GM19025 (cell line): ENCODE data around the gene ZNF443.
"Not testable (repeated sequence)": the region's sequence is repeated elsewhere in the genome, so short reads cannot be mapped to it uniquely, and the experiment has no call there.

Source experiments
- ATAC-seq: cut with Tn5 transposase; IDR thresholded peaks from one replicate; pipeline ENCODE4 v1.9.1; 2021; ENCODE audit warnings: mild to moderate bottlenecking, low read depth, moderate library complexity; ENCODE audit not compliant: unreplicated experiment

The ZNF443 gene

GRCh38 chr19:12440541-12441316, at the start of gene ZNF443:
Gene ZNF443, minus strand, starts transcription at chr19:12441021. Its CDS starts 107 bp downstream, at chr19:12440914.
- peak; percentile 96 for ATAC-seq

GRCh38 chr19:12486265-12486783, 45.5 kb upstream of the ZNF443 start:
- not testable (repeated sequence) for ATAC-seq

- ATAC-seq = no peak
Observed at GRCh38 chr19:12485571-12485970, 44.8 kb upstream of the ZNF443 start.

GRCh38 chr19:12485052-12485416, 44.2 kb upstream of the ZNF443 start:
- peak; percentile 15 for ATAC-seq

DNA sequence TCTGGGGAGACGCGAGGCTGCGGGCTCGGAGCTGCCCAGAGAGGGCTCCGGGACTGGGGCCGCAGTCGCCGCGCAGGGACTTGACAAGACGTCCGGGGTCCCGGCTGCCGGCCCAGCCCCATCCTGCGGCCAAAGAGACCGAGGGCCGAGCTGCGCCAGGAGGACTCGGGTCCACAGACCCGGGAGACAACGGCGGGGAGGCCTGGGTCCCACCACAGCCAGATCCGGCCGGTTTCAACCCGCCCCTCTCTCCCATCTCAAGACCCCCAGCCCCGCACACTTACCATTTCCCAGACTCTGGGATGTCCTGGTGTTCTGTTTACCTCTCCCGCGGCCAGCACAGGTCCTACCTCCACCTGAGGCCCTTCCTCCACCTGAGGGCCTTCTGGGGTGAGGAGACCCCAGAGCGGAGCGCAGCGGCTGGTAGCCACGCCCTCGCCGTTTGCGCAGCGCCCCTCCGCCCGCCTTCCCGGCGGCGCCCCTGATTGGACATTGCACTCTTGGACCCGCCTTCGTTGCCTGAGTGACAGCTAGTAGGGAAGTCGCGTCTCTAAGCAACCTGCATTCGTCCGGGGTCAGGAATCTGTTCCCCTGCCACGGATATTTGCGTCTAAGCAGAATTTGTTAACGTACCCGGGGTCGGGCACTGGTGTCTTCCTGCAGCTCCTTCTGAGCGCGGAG, 43.7 kb upstream of the ZNF443 start, which contains the start of gene ZNF709:
TSS of gene ZNF709 (minus strand) at position 446 of the 681 bp plus-strand sequence. CDS start at position 287, 159 bp downstream.
- ATAC-seq = peak; percentile 98

DNA sequence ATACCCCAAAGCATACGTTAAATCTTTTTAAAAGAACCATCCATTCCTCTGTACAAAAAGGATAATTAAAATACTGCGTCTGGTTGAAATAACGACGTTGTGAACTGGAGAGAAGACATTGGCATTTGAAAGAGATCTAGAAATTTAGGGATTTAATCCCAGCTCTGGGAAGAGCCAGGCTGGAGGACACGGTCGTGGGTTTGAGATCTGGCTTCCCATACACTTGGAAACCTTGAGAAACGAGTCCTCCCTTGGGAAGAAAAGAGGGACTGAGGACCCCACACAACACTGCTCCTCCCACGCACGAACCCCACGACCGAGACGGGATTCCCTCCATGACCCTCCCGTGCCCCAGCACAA, 43.2 kb upstream of the ZNF443 start:
- no peak for ATAC-seq

DNA sequence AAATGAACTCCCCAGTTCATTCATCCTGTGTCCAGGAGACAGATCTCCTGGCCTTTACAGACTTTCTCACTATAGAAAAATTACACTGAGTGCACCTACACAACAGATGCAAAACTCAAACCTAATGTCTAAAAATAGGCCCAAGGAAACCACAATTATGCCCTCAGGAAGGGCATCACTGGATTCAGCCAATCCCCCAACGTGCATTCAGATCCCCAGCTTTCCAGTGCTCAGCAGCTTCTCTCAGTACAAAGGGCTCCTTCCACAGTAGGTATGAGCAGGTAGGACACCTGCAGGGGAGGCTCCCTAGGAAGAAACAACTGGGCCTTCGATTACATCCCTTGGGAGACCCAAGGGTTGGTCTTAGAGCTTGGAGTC, 41.7 kb upstream of the ZNF443 start:
- ATAC-seq = no peak

GRCh38 chr19:12481781-12482508, 41.1 kb upstream of the ZNF443 start:
- ATAC-seq = no peak

- no peak for ATAC-seq
Observed at GRCh38 chr19:12478234-12478941, 37.6 kb upstream of the ZNF443 start.

DNA sequence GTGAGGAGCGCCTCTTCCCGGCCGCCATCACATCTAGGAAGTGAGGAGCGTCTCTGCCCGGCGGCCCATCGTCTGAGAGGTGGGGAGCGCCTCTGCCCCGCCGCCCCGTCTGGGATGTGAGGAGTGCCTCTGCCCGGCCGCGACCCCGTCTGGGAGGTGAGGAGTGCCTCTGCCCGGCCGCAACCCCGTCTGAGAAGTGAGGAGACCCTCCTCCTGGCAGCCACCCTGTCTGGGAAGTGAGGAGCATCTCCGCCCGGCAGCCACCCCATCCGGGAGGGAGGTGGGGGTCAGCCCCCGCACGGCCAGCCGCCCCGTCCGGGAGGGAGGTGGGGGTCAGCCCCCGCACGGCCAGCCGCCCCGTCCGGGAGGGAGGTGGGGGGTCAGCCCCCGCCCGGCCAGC, 26.8 kb upstream of the ZNF443 start:
- not testable (repeated sequence) for ATAC-seq

DNA sequence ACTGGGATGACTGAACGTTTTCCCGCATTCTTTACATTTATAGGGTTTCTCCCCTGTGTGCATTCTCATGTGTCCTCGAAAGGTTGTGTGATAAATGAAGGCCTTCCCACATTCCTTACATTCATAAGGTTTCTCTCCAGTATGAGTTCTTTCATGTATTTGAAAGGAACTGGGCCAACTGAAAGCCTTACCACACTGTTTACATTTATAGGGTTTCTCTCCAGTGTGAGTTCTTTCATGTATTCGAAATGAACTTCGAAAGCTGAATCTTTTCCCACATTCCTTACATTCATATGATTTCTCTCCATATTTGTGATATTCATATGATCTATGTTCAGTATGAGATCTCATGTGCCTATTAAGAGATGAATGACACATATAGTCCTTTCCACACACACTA, 24.4 kb upstream of the ZNF443 start:
- ATAC-seq = no peak

GRCh38 chr19:12464769-12465168, 23.9 kb upstream of the ZNF443 start:
- no peak for ATAC-seq

DNA sequence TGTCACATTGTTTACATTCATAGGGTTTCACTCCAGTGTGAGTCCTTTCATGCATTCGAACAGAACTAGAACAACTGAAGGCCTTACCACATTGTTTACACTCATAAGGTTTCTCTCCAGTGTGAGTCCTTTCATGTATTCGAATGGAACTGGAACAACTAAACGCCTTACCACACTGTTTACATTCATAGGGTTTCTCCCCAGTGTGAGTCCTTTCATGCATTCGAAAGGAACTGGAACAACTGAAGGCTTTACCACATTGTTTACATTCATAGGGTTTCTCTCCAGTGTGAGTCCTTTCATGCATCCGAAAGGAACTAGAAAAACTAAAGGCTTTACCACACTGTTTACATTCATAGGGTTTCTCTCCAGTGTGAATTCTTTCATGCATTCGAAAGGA, 23.3 kb upstream of the ZNF443 start:
- not testable (repeated sequence) for ATAC-seq

DNA sequence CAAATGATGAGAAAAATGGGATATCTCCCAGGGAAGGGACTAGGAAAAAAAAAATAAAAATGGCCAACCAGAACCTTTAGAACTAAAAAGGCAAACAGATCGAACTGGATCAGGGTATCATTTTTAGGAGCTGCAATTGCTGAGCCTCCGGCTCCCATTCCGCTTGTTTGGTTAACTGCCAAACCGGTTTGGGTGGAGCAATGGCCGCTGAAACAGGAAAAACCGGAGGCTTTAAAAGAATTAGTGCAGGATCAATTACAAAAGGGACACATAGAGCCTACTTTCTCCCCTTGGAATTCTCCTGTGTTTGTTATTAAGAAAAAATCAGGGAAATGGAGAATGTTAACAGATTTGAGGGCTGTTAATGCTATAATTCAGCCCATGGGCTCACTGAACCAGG, 12.7 kb upstream of the ZNF443 start:
- ATAC-seq = no peak

DNA sequence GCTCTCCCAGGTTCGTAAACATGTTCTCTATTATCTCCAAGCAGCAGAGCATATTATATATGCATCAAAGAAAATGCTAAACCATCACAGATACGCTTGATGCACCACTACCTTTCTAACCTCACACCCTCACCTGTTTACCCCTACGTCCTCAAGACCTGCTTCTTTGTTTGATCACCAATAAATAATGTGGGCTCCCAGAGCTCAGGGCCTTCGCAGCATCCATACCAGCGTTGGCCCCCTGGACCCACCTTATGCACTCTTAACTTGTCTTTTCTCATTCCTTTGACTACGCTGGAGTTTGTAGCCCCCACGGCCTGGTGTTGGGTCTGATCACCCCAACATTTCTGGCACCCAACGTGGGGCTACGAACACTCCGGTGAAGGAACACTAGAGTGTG, 10.0 kb upstream of the ZNF443 start:
- ATAC-seq = no peak

DNA sequence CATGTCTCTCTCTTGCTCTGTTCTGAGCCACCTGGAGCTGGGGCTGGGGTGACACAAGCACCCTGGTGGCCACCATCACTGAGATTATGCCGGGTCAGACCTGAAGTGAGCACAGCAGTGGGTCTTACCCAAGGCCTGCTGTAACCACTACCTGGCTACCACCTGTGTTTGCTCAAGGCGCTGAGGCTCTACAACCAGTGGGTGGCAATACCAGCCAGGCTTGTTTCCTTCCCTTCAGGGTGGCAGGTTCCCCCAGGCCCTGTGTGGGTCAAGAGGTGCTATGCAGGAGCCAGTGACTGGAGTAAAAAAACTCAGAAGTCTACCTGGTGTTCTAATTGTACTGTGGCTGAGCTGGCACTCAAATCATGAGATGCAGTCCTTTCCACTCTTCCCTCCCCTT, 8.0 kb upstream of the ZNF443 start:
- ATAC-seq = no peak

- ATAC-seq = peak; percentile 18
Observed at GRCh38 chr19:12439686-12440540, 908 bp downstream of the ZNF443 start.

DNA sequence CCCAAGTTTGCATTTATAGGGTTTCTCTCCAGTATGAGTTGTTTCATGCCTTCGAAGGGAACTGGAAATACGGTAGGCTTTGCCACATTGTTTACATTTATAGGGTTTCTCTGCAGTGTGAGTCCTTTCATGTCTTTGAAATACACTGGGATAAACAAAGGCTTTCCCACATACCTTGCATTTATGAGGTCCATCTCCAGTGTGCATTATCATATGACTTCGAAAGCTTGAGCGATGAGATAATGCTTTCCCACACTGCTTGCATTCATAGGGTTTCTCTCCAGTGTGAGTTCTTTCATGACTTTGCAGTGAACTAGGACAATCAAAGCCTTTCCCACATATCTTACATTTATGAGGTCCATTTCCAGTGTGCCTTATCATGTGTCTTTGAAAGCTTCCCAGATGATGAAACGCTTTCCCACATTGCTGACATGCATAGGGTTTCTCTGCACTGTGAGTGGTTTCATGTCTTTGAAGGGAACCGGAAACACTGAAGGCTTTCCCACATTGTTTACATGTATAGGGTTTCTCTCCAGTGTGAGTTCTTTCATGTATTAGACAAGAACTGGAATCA, 10.0 kb downstream of the ZNF443 start:
- ATAC-seq = not testable (repeated sequence)

DNA sequence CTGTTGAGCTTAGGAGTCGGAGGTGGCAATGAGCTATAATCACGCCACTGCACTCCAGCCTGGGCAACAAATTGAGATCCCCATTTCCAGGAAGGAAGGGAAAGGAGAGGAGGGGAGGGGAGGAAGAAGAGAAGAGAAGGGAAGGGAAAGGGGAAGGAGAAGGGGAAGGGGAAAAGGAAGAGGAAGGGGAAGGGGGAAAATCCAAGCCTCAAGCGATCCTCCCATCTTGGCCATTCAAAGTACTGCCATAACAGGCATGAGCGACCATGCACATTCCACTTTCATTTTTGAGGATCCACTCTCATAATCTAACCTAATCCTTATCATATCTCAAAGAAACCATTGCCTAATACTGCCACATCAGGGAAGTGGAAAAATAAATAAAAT, 14.9 kb downstream of the ZNF443 start:
- ATAC-seq = no peak
